Endothelial cell of umbilical vein (primary cell): ENCODE results near the gene CBX6. TPM values are rescaled to one million over a fixed set of nuclear protein-coding genes. Genes with fewer than 3 reads are reported as not detected.

Experiments used
- BruUV-seq: library from RNA; stranded (reverse); fragments of 400-500 nt; replicated peaks from 2 replicates; lab custom pipeline; 2021; lab: Mats Ljungman, UMichigan
- CTCF ChIA-PET: fragments of 300-600, 350-600 bp; sonication (Branson Sonifier 250); formaldehyde crosslinking; loops from one replicate; lab custom pipeline; 2021; ENCODE audit warnings: antibody characterized with exemption, inconsistent platforms; lab: Charles Lee
- POLR2A ChIA-PET: fragments of 300-600, 350-600 bp; sonication (Branson Sonifier 250); formaldehyde crosslinking; loops from one replicate; lab custom pipeline; 2021; ENCODE audit warnings: antibody characterized with exemption, inconsistent platforms; lab: Charles Lee
- DNase-seq: peaks from one replicate; pipeline ENCODE4 v3.0.0-alpha.2; 2011; ENCODE audit warnings: low read depth, low spot score
- FAIRE-seq: peaks from 2 replicates; lab custom pipeline; 2011; peaks lifted over from hg19 to GRCh38; lab: Jason Lieb, UNC
- H2AFZ ChIP-seq: 2 replicates; pipeline ENCODE4 v1.6.0; 2012; ENCODE audit warnings: low read depth, low read length, control low read depth, inconsistent platforms
- H3K27ac ChIP-seq: 2 replicates; pipeline ENCODE4 v1.5.1; 2011; ENCODE audit warnings: low read depth, mild to moderate bottlenecking, control low read depth, low read length, moderate library complexity; ENCODE audit not compliant: insufficient read depth
- H3K27me3 ChIP-seq, 2 experiments: 2 replicates each; pipeline versions ENCODE4 v1.6.0 to v1.6.1; 2011; ENCODE audit warnings: low read length in 2 of 2, mixed read lengths in 1 of 2; ENCODE audit not compliant: control insufficient read depth in 2 of 2, insufficient read depth in 2 of 2
- H3K36me3 ChIP-seq, 2 experiments: 2 replicates in 1 of 2; 3 replicates in 1 of 2; pipeline ENCODE4 v1.5.1; 2011; ENCODE audit warnings: low read length in 2 of 2, mild to moderate bottlenecking in 1 of 2, moderate library complexity in 1 of 2; ENCODE audit not compliant: control insufficient read depth in 2 of 2, insufficient read depth in 2 of 2; ENCODE audit errors: extremely low read depth in 1 of 2
- H3K4me1 ChIP-seq: 3 replicates; pipeline ENCODE4 v1.5.1; 2011; ENCODE audit warnings: mild to moderate bottlenecking, low read length; ENCODE audit not compliant: control insufficient read depth, insufficient read depth; ENCODE audit errors: extremely low read depth
- H3K4me2 ChIP-seq: 2 replicates; pipeline ENCODE4 v1.6.1; 2011; ENCODE audit warnings: low read length, control low read depth, mixed read lengths; ENCODE audit not compliant: insufficient read depth
- H3K4me3 ChIP-seq, 3 experiments: fragments of 200-600 bp in 1 of 3; sonication (generic), shearing (Covaris generic) in 1 of 3; replicated peaks in 1 of 3; 2 replicates each; pipeline ENCODE4 v1.5.1; 2011 to 2016; ENCODE audit warnings: control low read depth in 3 of 3, low read length in 3 of 3, mild to moderate bottlenecking in 2 of 3, inconsistent platforms in 1 of 3, low read depth in 1 of 3, moderate library complexity in 1 of 3; ENCODE audit not compliant: insufficient read depth in 1 of 3
- H3K79me2 ChIP-seq: 2 replicates; pipeline ENCODE4 v1.6.0; 2012; ENCODE audit warnings: low read length, inconsistent platforms; ENCODE audit not compliant: control insufficient read depth, insufficient read depth
- H3K9ac ChIP-seq: replicated peaks from 2 replicates; pipeline ENCODE3; 2011; ENCODE audit warnings: low read length, control low read depth; ENCODE audit not compliant: insufficient read depth; ENCODE audit errors: extremely low read depth
- H3K9me1 ChIP-seq: replicated peaks from 3 replicates; pipeline ENCODE4 v1.6.0; 2011; ENCODE audit warnings: mild to moderate bottlenecking, low read length; ENCODE audit not compliant: control insufficient read depth, insufficient read depth; ENCODE audit errors: extremely low read depth
- H3K9me3 ChIP-seq: replicated peaks from 2 replicates; pipeline ENCODE4 v1.5.1; 2012; ENCODE audit warnings: low read length, inconsistent platforms; ENCODE audit not compliant: control insufficient read depth, insufficient read depth
- H4K20me1 ChIP-seq: replicated peaks from 2 replicates; pipeline ENCODE3; 2011; ENCODE audit warnings: mild to moderate bottlenecking, low read length; ENCODE audit not compliant: control insufficient read depth, insufficient read depth; ENCODE audit errors: extremely low read depth
- CTCF ChIP-seq, 2 donors: IDR thresholded peaks; 1 replicate in 1 of 2; 2 replicates in 1 of 2; pipeline ENCODE4 v1.5.1; 2011; ENCODE audit warnings: low read length in 2 of 2, mild to moderate bottlenecking in 2 of 2, moderate library complexity in 2 of 2, control low read depth in 1 of 2, inconsistent platforms in 1 of 2, low read depth in 1 of 2; ENCODE audit not compliant: insufficient read depth in 1 of 2; ENCODE audit errors: extremely low read depth in 1 of 2
- EZH2 ChIP-seq: IDR thresholded peaks from 2 replicates; pipeline ENCODE4 v1.6.1; 2012; ENCODE audit warnings: borderline replicate concordance, low read depth, mild to moderate bottlenecking, moderate library complexity, low read length, inconsistent platforms; ENCODE audit not compliant: severe bottlenecking
- FOS ChIP-seq: IDR thresholded peaks from 2 replicates; pipeline ENCODE4 v1.6.1; 2011; ENCODE audit warnings: mild to moderate bottlenecking, low read length, moderate library complexity, borderline replicate concordance; ENCODE audit not compliant: insufficient read depth
- GATA2 ChIP-seq: IDR thresholded peaks from 2 replicates; pipeline ENCODE4 v1.7.0; 2011; ENCODE audit warnings: low read depth, mild to moderate bottlenecking, moderate library complexity, mixed read lengths, low read length; ENCODE audit not compliant: insufficient read length, insufficient read depth
- JUN ChIP-seq: IDR thresholded peaks from 2 replicates; pipeline ENCODE4 v1.6.1; 2011; ENCODE audit warnings: borderline replicate concordance, low read depth; ENCODE audit not compliant: insufficient read length, insufficient read depth
- MAX ChIP-seq: IDR thresholded peaks from 2 replicates; pipeline ENCODE4 v1.6.1; 2011; ENCODE audit not compliant: insufficient read depth, insufficient read length
- MYC ChIP-seq: IDR thresholded peaks from one replicate; pipeline ENCODE4 v1.6.1; 2011; ENCODE audit warnings: mild to moderate bottlenecking, low read depth, low read length
- POLR2A ChIP-seq: IDR thresholded peaks from 2 replicates; pipeline ENCODE4 v1.6.1; 2012; ENCODE audit warnings: low read depth, mild to moderate bottlenecking, control low read depth, low read length
- POLR2AphosphoS5 ChIP-seq: IDR thresholded peaks from 2 replicates; pipeline ENCODE4 v1.6.1; 2012; ENCODE audit warnings: low read depth, mild to moderate bottlenecking, control low read depth, low read length, moderate library complexity; ENCODE audit not compliant: insufficient read depth
- dilution Hi-C: fragments of 300-500 bp; cut with MboI; formaldehyde crosslinking; loops from one replicate; pipeline ENCODE4 v1.15.0; 2019; ENCODE audit warnings: low sequenced_read_pairs; ENCODE audit not compliant: extremely low pct_ligation_motif_present
- intact Hi-C: fragments of 100-400 bp; cut with micrococcal nuclease; formaldehyde crosslinking; loops from one replicate; pipeline ENCODE4 v1.10.0; 2022
- polyA plus RNA-seq, 4 experiments: library from polyadenylated mRNA; depleted of rRNA in 3 of 4; stranded (reverse) in 3 of 4; unstranded in 1 of 4; fragments of >200 nt; gene quantifications; 2 replicates each; pipeline versions ENCODE4 v1.2.1 to v1.2.3, GENCODE V29; 2011 to 2012; ENCODE audit warnings: missing spikeins in 1 of 4
- total RNA-seq: library from RNA; stranded (reverse); gene quantifications from 2 replicates; pipeline ENCODE4 v1.2.3, GENCODE V29; 2021

The CBX6 gene
- total and polyA plus RNA-seq, 2 donors (not counting 3 experiments of a cell fraction or from before 2014, with no cell fraction given), result 14.9 to 62.6 TPM

GRCh38 chr22:38879108-38879729 lies 7.2 kb upstream of the CBX6 start:
- no peak overlapping the region for H2AFZ ChIP-seq
- H3K4me2 ChIP-seq, result no peak overlapping the region
- dilution Hi-C loops (no loop called here), intact Hi-C loops (loop anchor here (10.0 kb wide), 1 partner anchor 356 kb away; no protein-coding TSS in a partner anchor)
- TF ChIP-seq CTCF (IDR thresholded peaks at IDR 0.05; ENCODE audit: extremely low read depth in 1 of 2, insufficient read depth in 1 of 2, low read depth in 1 of 2, low read length in 2 of 2) (no peak), FOS (no peak), JUN (no peak), POLR2A (no peak), MYC (no peak), POLR2AphosphoS5 (no peak), GATA2 (no peak), MAX (no peak), EZH2 (no peak)
- H3K36me3 ChIP-seq, result no peaks in the 10 kb centered on the region
- CTCF ChIA-PET, result interaction anchor here (0.9 to 3.5 kb wide), 4 partner anchors 10 to 110 kb away, joined by 3 to 13 read pairs (median 5); no protein-coding TSS in a partner anchor
- H3K27me3 ChIP-seq, result peaks cover 26 to 27% of the 10 kb centered on the region in 2 experiments
- H3K9me3 ChIP-seq, result no peaks in the 10 kb centered on the region
- H3K4me3 ChIP-seq, result no peak overlapping the region
- no peak for FAIRE-seq
- H3K9me1 ChIP-seq, result no peaks in the 10 kb centered on the region
- H4K20me1 ChIP-seq, result no peaks in the 10 kb centered on the region
- no TSS peak for BruUV-seq
- no peaks in the 10 kb centered on the region for H3K79me2 ChIP-seq
- DNase-seq, result no peak
- POLR2A ChIA-PET, result no interaction called here
- H3K4me1 ChIP-seq, result no peaks in the 10 kb centered on the region
- no peak overlapping the region for H3K9ac ChIP-seq
- H3K27ac ChIP-seq, result no peak overlapping the region
